ENCODE measurements around the gene TRIO. TPM values are rescaled to one million over a fixed set of nuclear protein-coding genes. Genes with fewer than 3 reads are reported as not detected.

Gene TRIO
- total and polyA plus RNA-seq, 7 donors: 18.5 to 77.5 (median 35.0) TPM

GRCh38 chr5:14138608-14139540 lies 4.3 kb upstream of the TRIO start:
- no peak for ATAC-seq
- Histone ChIP-seq H3K27me3 (ENCODE audit: insufficient read depth in 3 of 3, low read length in 2 of 3) (no peaks in the 10 kb centered on the region), H3K36me3 (ENCODE audit: insufficient read depth in 1 of 2, low read depth in 1 of 2) (no peaks in the 10 kb centered on the region), H3K4me1 (peaks cover 24% of the 10 kb centered on the region), H3K9me3 (no peaks in the 10 kb centered on the region), H3K4me3 (no peak overlapping the region), H3K27ac (no peak overlapping the region)
- 51 to 63% (median 56%) methylated on average over 11 of the region's 11 CpGs for WGBS, 3 donors
- TF ChIP-seq CTCF (IDR thresholded peaks at IDR 0.05): no peak
- intact Hi-C loops (cut with DNase I): no loop called here
- no peak for DNase-seq

- Histone ChIP-seq H3K4me3 (peak overlapping the region; percentile 83), H3K27ac (peak overlapping the region; percentile 92), H3K4me1 (peaks cover 40% of the 10 kb centered on the region), H3K36me3 (ENCODE audit: insufficient read depth in 1 of 2, low read depth in 1 of 2) (no peaks in the 10 kb centered on the region), H3K27me3 (ENCODE audit: insufficient read depth in 3 of 3, low read length in 2 of 3) (no peaks in the 10 kb centered on the region), H3K9me3 (no peaks in the 10 kb centered on the region)
- DNase-seq: no peak
- intact Hi-C loops (cut with DNase I): loop anchor here (5.0 kb wide), 2 partner anchors 99 to 126 kb away; no protein-coding TSS in a partner anchor
- TF ChIP-seq CTCF (IDR thresholded peaks at IDR 0.05): no peak
- 91 to 95% (median 92%) methylated on average over 3 of the region's 3 CpGs for whole genome bisulfite sequencing, 3 donors
- ATAC-seq: no peak
These were observed 1.4 kb upstream of the TRIO start for GRCh38 chr5:14141764-14142163.

- no peaks in the 10 kb centered on the region for H3K36me3 ChIP-seq (ENCODE audit: insufficient read depth in 1 of 2, low read depth in 1 of 2)
- WGBS, 3 donors: 21 to 25% (median 24%) methylated on average over 19 of the region's 19 CpGs
- no peaks in the 10 kb centered on the region for H3K9me3 ChIP-seq
- no peak for DNase-seq
- intact Hi-C loops (cut with DNase I): loop anchor here (5.0 kb wide), 2 partner anchors 100 to 125 kb away; no protein-coding TSS in a partner anchor
- no peaks in the 10 kb centered on the region for H3K27me3 ChIP-seq (ENCODE audit: insufficient read depth in 3 of 3, low read length in 2 of 3)
- peak overlapping the region; percentile 83 for H3K4me3 ChIP-seq
- ATAC-seq: no peak
- peak overlapping the region; percentile 92 for H3K27ac ChIP-seq
- no peak for TF ChIP-seq CTCF (IDR thresholded peaks at IDR 0.05)
- peaks cover 46% of the 10 kb centered on the region for H3K4me1 ChIP-seq
These were observed 828 bp upstream of the TRIO start for GRCh38 chr5:14142202-14142826.

- Histone ChIP-seq H3K27me3 (ENCODE audit: insufficient read depth in 3 of 3, low read length in 2 of 3) (no peaks in the 10 kb centered on the region), H3K9me3 (no peaks in the 10 kb centered on the region), H3K27ac (peak overlapping the region; percentile 95), H3K4me1 (peaks cover 53% of the 10 kb centered on the region), H3K36me3 (ENCODE audit: insufficient read depth in 1 of 2, low read depth in 1 of 2) (no peaks in the 10 kb centered on the region), H3K4me3 (peak overlapping the region; percentile 96)
- WGBS, 3 donors: 0% methylated on average over 34 to 55 of the region's 59 CpGs
- DNase-seq (no peak), ATAC-seq (no peak)
- intact Hi-C loops (cut with DNase I): loop anchor here (5.0 kb wide), 2 partner anchors 101 to 124 kb away; no protein-coding TSS in a partner anchor
- no peak for TF ChIP-seq CTCF (IDR thresholded peaks at IDR 0.05)
These were observed 351 bp downstream of the TRIO start for GRCh38 chr5:14143546-14143840.

Data from psoas muscle (tissue), 8 donors.